CD4-positive, CD25-positive, alpha-beta regulatory T cell (primary cell): ENCODE data around the gene RAI14. TPM values are rescaled to one million over a fixed set of nuclear protein-coding genes. Genes with fewer than 3 reads are reported as not detected.
A peak's percentile ranks its signal among the peaks of the same experiment; 100 is the strongest.

Experiments
- ATAC-seq, 2 donors: fragments of 150-1000 bp; cut with Tn5 transposase; one replicate each; pipeline ENCODE4 v1.10.0; 2021; ENCODE audit warnings: low read depth in 2 of 2, moderate number of reproducible peaks in 2 of 2, moderate library complexity in 1 of 2
- DNase-seq, 3 donors: peaks; one replicate each; pipeline versions ENCODE4 v3.0.0 to v3.0.0-alpha.2; 2012 to 2022; ENCODE audit warnings: mixed read lengths in 1 of 3
- H3K27ac ChIP-seq: one replicate; pipeline ENCODE4 v1.7.0; 2013; ENCODE audit warnings: mild to moderate bottlenecking, low read length; ENCODE audit not compliant: insufficient read depth, poor library complexity, severe bottlenecking
- H3K27me3 ChIP-seq: one replicate; pipeline ENCODE4 v1.7.0; 2013; ENCODE audit warnings: low read length; ENCODE audit not compliant: control insufficient read depth, insufficient read depth
- H3K36me3 ChIP-seq: one replicate; pipeline ENCODE4 v1.7.0; 2013; ENCODE audit warnings: mild to moderate bottlenecking, low read length, moderate library complexity; ENCODE audit not compliant: control insufficient read depth, insufficient read depth
- H3K4me1 ChIP-seq: 2 replicates; pipeline ENCODE4 v1.7.0; 2013; ENCODE audit warnings: mild to moderate bottlenecking, low read length; ENCODE audit not compliant: insufficient read depth, control insufficient read depth, poor library complexity, severe bottlenecking
- H3K4me3 ChIP-seq: one replicate; pipeline ENCODE4 v1.7.0; 2013; ENCODE audit warnings: low read depth, mild to moderate bottlenecking, low read length, moderate library complexity
- H3K9me3 ChIP-seq, 2 experiments: 1 replicate in 1 of 2; 2 replicates in 1 of 2; pipeline ENCODE4 v1.7.0; 2013; ENCODE audit warnings: low read length in 2 of 2, mild to moderate bottlenecking in 1 of 2, moderate library complexity in 1 of 2; ENCODE audit not compliant: control insufficient read depth in 2 of 2
- H3K27ac Mint-ChIP-seq, 3 donors: one replicate each; pipeline ENCODE4 v1.8.0; 2020 to 2022; ENCODE audit warnings: mild to moderate bottlenecking in 3 of 3, mixed read lengths in 3 of 3, moderate library complexity in 2 of 3
- H3K27me3 Mint-ChIP-seq: one replicate; pipeline ENCODE4 v1.8.0; 2022; ENCODE audit warnings: mild to moderate bottlenecking, mixed read lengths
- H3K36me3 Mint-ChIP-seq: one replicate; pipeline ENCODE4 v1.8.0; 2020; ENCODE audit warnings: mixed read lengths
- H3K4me1 Mint-ChIP-seq, 4 donors: one replicate each; pipeline ENCODE4 v1.8.0; 2020 to 2022; ENCODE audit warnings: mixed read lengths in 4 of 4, mild to moderate bottlenecking in 1 of 4
- H3K4me3 Mint-ChIP-seq, 4 donors: one replicate each; pipeline ENCODE4 v1.8.0; 2020 to 2022; ENCODE audit warnings: mild to moderate bottlenecking in 4 of 4, mixed read lengths in 4 of 4, moderate library complexity in 3 of 4
- H3K9me3 Mint-ChIP-seq, 7 donors: one replicate each; pipeline ENCODE4 v1.8.0; 2020 to 2022; ENCODE audit warnings: mixed read lengths in 7 of 7, mild to moderate bottlenecking in 3 of 7, moderate library complexity in 2 of 7
- polyA plus RNA-seq, 4 donors: library from polyadenylated mRNA; unstranded; fragments of 300-500 nt; fragmentation: Illumina TruSeq; gene quantifications; one replicate each; pipeline ENCODE4 v1.2.3, GENCODE V29; 2021
- total RNA-seq: library from RNA; stranded (reverse); gene quantifications from one replicate; pipeline ENCODE4 v1.2.3, GENCODE V29; 2022

The RAI14 gene
- total and polyA plus RNA-seq, 5 donors from 2014 or later = 0.12 TPM; not detected in 4

DNA sequence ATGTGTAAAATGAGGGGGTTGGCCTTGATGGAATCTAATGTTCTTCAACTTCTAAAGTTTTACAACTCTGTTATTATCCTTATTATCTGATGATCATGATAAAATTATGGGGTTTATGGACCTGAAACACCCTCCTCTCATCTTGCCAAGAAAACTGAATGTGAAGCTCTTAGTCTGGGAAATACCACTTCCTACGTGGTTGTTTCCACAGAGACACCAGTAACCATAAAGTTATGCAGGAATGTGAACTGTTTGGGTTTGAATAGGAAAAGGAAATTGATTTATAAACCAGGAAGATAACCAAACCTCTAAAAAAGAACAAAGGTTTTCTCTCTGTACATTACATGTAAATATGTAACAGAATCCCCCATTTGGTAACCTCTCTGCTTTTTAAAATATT, 28.3 kb upstream of the RAI14 start:
- no peak overlapping the region for H3K27ac Mint-ChIP-seq
- DNase-seq (no peak), ATAC-seq (no peak)
- H3K9me3 Mint-ChIP-seq = peaks cover 0 to 12% (median 0%) of the 10 kb centered on the region in 7 donors
- Histone ChIP-seq H3K36me3 (no peaks in the 10 kb centered on the region), H3K27ac (no peak overlapping the region), H3K4me3 (no peak overlapping the region), H3K4me1 (no peaks in the 10 kb centered on the region), H3K9me3 (no peaks in the 10 kb centered on the region), H3K27me3 (no peaks in the 10 kb centered on the region)
- H3K27me3 Mint-ChIP-seq = peaks cover 10% of the 10 kb centered on the region
- H3K4me3 Mint-ChIP-seq = no peak overlapping the region
- no peaks in the 10 kb centered on the region for H3K4me1 Mint-ChIP-seq
- no peaks in the 10 kb centered on the region for H3K36me3 Mint-ChIP-seq

DNA sequence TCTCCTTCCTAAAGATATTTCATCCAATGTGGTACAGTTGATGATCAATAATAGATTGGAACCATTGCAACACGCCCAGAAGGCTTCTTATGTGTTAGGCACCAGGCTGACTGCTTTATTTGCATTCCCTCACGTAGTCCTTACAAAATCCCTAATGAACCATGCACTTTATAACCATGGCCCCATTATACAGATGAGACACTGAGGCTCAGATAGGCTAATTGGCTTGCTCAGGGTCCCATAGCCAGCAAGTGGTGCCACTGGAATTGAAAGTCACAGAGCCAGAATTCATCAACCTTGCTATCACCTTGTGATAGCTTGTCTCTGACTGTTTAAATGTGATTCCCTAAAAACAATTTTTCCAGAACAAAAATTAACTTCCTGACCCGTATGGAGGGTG, 27.8 kb upstream of the RAI14 start:
- no peak overlapping the region for H3K27ac Mint-ChIP-seq
- Histone ChIP-seq H3K4me1 (no peaks in the 10 kb centered on the region), H3K27ac (no peak overlapping the region), H3K27me3 (no peaks in the 10 kb centered on the region), H3K36me3 (no peaks in the 10 kb centered on the region), H3K4me3 (no peak overlapping the region), H3K9me3 (no peaks in the 10 kb centered on the region)
- DNase-seq (no peak), ATAC-seq (no peak)
- H3K4me1 Mint-ChIP-seq = no peaks in the 10 kb centered on the region
- no peak overlapping the region for H3K4me3 Mint-ChIP-seq
- H3K36me3 Mint-ChIP-seq = no peaks in the 10 kb centered on the region
- peaks cover 0 to 12% (median 0%) of the 10 kb centered on the region in 7 donors for H3K9me3 Mint-ChIP-seq
- H3K27me3 Mint-ChIP-seq = peaks cover 10% of the 10 kb centered on the region

DNA sequence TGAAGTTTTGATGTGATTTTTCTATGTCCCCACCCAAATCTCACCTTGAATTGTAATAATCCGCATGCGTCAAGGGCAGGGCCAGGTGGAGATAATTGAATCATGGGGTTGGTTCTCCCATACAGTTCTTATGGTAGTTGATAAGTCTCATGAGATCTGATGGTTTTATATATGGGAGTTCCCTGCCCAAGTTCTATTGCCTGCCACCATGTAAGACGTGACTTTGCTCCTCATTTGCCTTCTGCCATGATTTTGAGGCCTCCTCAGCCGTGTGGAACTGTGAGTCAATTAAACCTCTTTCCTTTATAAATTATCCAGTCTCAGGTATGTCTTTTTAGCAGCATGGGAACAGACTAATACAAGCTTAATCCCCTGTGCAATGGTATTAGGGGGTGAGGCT, 25.5 kb upstream of the RAI14 start:
- ATAC-seq = no peak
- peaks cover 4% of the 10 kb centered on the region for H3K27me3 Mint-ChIP-seq
- no peak for DNase-seq
- H3K9me3 ChIP-seq = no peaks in the 10 kb centered on the region
- no peak overlapping the region for H3K4me3 ChIP-seq
- no peaks in the 10 kb centered on the region for H3K4me1 Mint-ChIP-seq
- H3K27ac ChIP-seq = no peak overlapping the region
- no peaks in the 10 kb centered on the region for H3K36me3 ChIP-seq
- H3K27ac Mint-ChIP-seq = peak overlapping the region in 1 of 3 donors; percentile 69
- H3K4me3 Mint-ChIP-seq = no peak overlapping the region
- peaks cover 0 to 12% (median 0%) of the 10 kb centered on the region in 7 donors for H3K9me3 Mint-ChIP-seq
- no peaks in the 10 kb centered on the region for H3K27me3 ChIP-seq
- no peaks in the 10 kb centered on the region for H3K4me1 ChIP-seq
- no peaks in the 10 kb centered on the region for H3K36me3 Mint-ChIP-seq

DNA sequence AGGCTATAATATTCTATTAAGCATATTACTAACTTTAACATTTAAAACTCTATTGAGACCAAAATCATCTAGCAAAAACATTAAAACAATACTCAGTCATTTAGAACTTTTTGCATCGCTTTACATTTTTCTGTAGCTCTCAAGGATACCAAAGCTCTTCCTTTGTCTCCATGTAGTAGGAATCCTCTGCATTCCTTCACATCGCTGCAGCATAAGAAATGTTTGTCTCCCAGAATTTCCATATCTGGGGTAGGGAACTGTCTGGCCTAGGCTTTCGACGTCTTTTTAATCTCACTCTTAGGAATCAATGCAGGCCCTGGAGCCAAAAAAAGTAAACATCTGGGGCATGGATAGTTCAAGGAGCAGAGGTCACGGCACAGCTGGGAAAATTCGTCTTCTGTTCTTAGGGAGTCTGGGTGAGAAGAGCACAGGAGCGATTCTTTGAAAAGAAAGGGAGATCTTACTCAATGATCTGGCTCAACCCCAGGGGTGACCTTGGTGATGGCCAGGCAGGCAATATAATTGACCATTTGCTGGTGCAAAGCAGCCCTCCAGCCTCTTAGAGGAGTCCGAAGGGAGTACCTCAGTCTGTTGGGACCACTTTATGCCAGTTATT, 23.2 kb upstream of the RAI14 start:
- Histone ChIP-seq H3K4me1 (no peaks in the 10 kb centered on the region), H3K27me3 (no peaks in the 10 kb centered on the region), H3K36me3 (no peaks in the 10 kb centered on the region), H3K4me3 (no peak overlapping the region), H3K27ac (no peak overlapping the region), H3K9me3 (no peaks in the 10 kb centered on the region)
- H3K27me3 Mint-ChIP-seq = peaks cover 4% of the 10 kb centered on the region
- no peaks in the 10 kb centered on the region for H3K36me3 Mint-ChIP-seq
- H3K27ac Mint-ChIP-seq = no peak overlapping the region
- H3K4me1 Mint-ChIP-seq = no peaks in the 10 kb centered on the region
- peaks cover 0 to 12% (median 0%) of the 10 kb centered on the region in 7 donors for H3K9me3 Mint-ChIP-seq
- H3K4me3 Mint-ChIP-seq = no peak overlapping the region
- no peak for ATAC-seq
- no peak for DNase-seq

DNA sequence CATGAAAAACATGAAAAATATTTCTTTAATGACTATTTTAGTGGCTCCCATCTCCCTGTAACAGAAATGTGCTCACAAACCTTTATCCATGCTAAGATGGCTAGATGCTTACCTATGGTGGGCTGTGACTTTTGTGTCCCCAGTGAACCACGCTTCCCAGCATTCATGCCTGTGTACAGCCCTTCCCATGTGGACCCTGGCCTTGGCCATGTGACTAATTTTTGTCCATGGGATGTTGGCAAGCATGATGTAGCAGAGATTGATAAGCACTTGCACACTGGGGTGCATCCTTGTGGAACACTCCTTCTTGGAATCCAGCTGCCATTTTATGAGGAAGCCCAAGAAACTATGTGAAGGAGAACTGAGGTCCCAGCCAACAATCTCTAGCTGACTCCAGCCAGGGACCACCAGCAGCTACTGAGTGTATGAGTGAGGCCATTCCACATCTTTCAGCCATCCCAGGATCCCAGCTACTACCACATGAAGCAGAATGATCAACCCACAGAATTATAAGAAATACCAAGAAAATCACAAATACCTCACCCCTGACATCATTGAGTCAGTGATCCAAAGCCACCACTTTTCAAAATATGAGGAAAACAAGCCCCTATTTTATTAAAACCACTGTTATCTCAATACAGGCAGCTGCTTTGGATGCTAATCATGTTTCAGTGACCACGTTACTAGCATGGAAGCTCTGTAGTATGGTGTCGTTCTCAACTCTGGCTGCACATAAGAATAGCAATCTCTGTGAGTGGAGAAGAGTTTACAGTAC, 16.1 kb upstream of the RAI14 start:
- ATAC-seq = no peak
- no peak overlapping the region for H3K4me3 Mint-ChIP-seq
- no peak overlapping the region for H3K27ac ChIP-seq

DNA sequence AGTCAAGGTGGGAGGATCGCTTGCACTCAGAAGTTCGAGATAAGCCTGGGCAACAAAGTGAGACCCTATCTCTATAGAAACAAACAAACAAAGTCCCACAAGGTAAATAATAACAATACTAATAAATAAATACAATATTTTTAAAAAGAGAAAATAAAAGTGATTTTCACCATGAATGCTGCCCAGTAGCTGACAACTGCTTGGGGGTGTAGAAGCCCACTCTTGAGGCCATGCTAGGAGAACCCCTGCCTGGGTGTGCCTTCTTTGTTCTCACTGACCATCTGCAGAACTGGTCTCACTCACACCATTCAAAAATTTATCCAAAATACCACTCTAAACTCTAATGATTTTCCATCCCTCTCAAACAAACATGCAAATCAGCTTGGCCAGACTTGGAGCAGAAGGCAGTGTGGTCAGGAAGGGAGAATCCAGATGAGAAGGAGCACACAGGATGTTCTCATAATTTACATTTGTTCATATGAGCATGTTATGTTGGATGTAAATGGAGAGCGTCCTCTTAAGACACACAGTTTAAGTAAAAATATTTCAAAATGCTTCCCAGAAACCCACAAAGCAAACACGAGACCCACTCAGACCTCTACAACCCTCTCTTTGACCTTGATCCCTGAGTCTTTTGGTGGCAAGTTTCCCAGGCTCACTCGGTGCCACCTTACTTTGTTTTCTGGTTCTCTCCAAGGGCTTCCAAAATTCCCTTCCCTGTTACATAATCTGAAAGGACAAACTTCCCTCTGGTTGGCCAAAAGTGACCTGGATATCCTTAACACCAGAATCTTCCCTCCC, 7.9 kb upstream of the RAI14 start:
- no peak for ATAC-seq
- H3K27ac Mint-ChIP-seq = no peak overlapping the region
- no peaks in the 10 kb centered on the region for H3K36me3 ChIP-seq
- H3K4me1 ChIP-seq = no peaks in the 10 kb centered on the region
- H3K27me3 ChIP-seq = peaks cover 3% of the 10 kb centered on the region
- H3K4me3 Mint-ChIP-seq = no peak overlapping the region
- H3K9me3 Mint-ChIP-seq = peaks cover 0 to 2% (median 0%) of the 10 kb centered on the region in 7 donors
- no peaks in the 10 kb centered on the region for H3K9me3 ChIP-seq
- no peaks in the 10 kb centered on the region for H3K36me3 Mint-ChIP-seq
- H3K4me3 ChIP-seq = no peak overlapping the region
- H3K27ac ChIP-seq = no peak overlapping the region
- no peaks in the 10 kb centered on the region for H3K4me1 Mint-ChIP-seq
- DNase-seq = no peak
- H3K27me3 Mint-ChIP-seq = peaks cover 19% of the 10 kb centered on the region

More for the DNA sequence above, 16.1 kb upstream of the RAI14 start:
- Mint-ChIP-seq H3K9me3 (peaks cover 0 to 2% (median 0%) of the 10 kb centered on the region in 7 donors), H3K4me1 (peaks cover 0 to 3% (median 0%) of the 10 kb centered on the region in 4 donors), H3K27me3 (no peaks in the 10 kb centered on the region), H3K36me3 (no peaks in the 10 kb centered on the region), H3K27ac (peak overlapping the region in 1 of 3 donors; percentile 20)
- DNase-seq = no peak
- no peak overlapping the region for H3K4me3 ChIP-seq
- H3K4me1 ChIP-seq = no peaks in the 10 kb centered on the region
- no peaks in the 10 kb centered on the region for H3K9me3 ChIP-seq
- no peaks in the 10 kb centered on the region for H3K27me3 ChIP-seq
- H3K36me3 ChIP-seq = no peaks in the 10 kb centered on the region

DNA sequence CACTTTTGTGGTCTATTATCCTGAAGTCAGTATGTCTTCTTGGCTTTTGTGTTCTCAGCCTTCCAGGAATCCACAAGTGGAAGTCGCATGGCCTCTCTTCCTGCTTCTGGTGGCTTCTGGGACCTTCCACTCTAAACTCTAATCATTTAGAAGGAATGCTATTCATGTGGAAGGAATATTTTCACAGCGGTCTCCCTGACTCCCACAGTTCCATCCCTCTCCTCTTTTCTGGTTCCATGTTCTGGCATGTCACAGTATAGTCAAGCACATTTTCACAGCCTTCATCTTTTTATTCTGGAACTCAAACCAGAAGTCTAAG, 7.3 kb upstream of the RAI14 start:
- peaks cover 24% of the 10 kb centered on the region for H3K27me3 Mint-ChIP-seq
- H3K36me3 ChIP-seq = no peaks in the 10 kb centered on the region
- DNase-seq (no peak), ATAC-seq (no peak)
- no peaks in the 10 kb centered on the region for H3K4me1 ChIP-seq
- H3K4me3 ChIP-seq = no peak overlapping the region
- no peak overlapping the region for H3K27ac ChIP-seq
- no peak overlapping the region for H3K4me3 Mint-ChIP-seq
- no peaks in the 10 kb centered on the region for H3K9me3 ChIP-seq
- peaks cover 3% of the 10 kb centered on the region for H3K27me3 ChIP-seq
- no peaks in the 10 kb centered on the region for H3K36me3 Mint-ChIP-seq
- no peaks in the 10 kb centered on the region for H3K4me1 Mint-ChIP-seq
- H3K27ac Mint-ChIP-seq = no peak overlapping the region
- H3K9me3 Mint-ChIP-seq = peaks cover 0 to 2% (median 0%) of the 10 kb centered on the region in 7 donors
